ENCODE results near the gene TRABD.
"Not testable (repeated sequence)": the region's sequence is repeated elsewhere in the genome, so short reads cannot be mapped to it uniquely, and the experiment has no call there.

Gene TRABD

DNA sequence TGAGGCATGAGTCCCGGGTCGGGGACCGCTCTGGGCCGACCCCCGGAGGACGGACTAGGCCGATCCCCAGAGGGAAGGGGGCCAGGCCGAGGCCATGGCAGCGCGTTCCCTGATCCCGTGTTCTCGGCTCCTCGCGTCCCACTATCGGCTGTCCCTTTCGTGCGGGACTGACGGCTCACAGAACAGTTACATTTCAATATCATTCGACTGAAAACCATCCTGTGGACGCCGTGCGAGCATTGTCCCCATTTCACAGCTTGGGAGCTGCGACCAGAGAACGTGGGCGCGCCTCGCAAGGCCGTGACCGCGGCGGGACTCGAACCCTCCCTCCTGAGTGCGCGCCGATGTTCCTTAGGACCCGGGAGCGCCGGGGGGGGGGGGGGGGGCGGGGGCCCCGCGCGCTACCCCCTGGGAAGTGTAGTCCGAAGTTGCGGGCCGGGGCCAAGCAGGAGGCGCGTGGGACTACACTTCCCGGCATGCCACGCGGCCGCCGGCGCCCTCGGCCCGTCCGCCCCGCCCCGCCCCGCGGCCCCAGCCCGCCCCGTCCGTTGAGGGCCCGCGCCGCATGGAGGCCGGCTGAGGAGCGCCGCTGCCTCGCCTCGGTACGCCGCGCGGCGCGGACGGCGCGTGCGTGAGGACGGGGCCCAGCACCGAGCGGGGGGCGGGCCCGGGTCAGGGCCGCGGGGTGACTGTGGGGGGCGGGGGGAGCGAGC, at the start of gene TRABD:
TSS of gene TRABD (plus strand) at position 539 of the 713 bp plus-strand sequence. CDS start 7,148 bp downstream, outside the sequence.
- DNase-seq (ENCODE audit: extremely low spot score), result peak; percentile 98
- ChIA-PET POLR2A (no interaction called here), CTCF (no interaction called here)
- TF ChIP-seq HDGF (IDR thresholded peaks at IDR 0.05; ENCODE audit: borderline replicate concordance), result no peak
- TF ChIP-seq SP1 (IDR thresholded peaks at IDR 0.05), result no peak
- no peak for TF ChIP-seq NFRKB (IDR thresholded peaks at IDR 0.05)
- no peak for TF ChIP-seq TARDBP (IDR thresholded peaks at IDR 0.05)
- TF ChIP-seq PKNOX1 (IDR thresholded peaks at IDR 0.05), result no peak
- peak; percentile 54; the same call in 1 of the 2 replicates for TF ChIP-seq FOXM1 (IDR thresholded peaks at IDR 0.05; ENCODE audit: borderline replicate concordance)

GRCh38 chr22:50136581-50137015, 49.1 kb upstream of the TRABD start:
- ChIA-PET POLR2A (no interaction called here), CTCF (no interaction called here)
- TF ChIP-seq ARNT (IDR thresholded peaks at IDR 0.05) (no peak), FOXM1 (IDR thresholded peaks at IDR 0.05; ENCODE audit: borderline replicate concordance) (no peak), SUZ12 (IDR thresholded peaks at IDR 0.05) (no peak), NFRKB (IDR thresholded peaks at IDR 0.05) (no peak), BHLHE40 (IDR thresholded peaks at IDR 0.05; ENCODE audit: borderline replicate concordance) (no peak), SP1 (IDR thresholded peaks at IDR 0.05) (no peak), CTBP1 (IDR thresholded peaks at IDR 0.05; ENCODE audit: borderline replicate concordance) (no peak), ELF4 (IDR thresholded peaks at IDR 0.05) (no peak), TARDBP (IDR thresholded peaks at IDR 0.05) (no peak), LEF1 (IDR thresholded peaks at IDR 0.05; ENCODE audit: borderline replicate concordance) (no peak), ZNF384 (IDR thresholded peaks at IDR 0.05) (no peak), L3MBTL2 (conservative IDR thresholded peaks at IDR 0.05) (no peak), FOXK2 (IDR thresholded peaks at IDR 0.05) (no peak), PKNOX1 (IDR thresholded peaks at IDR 0.05) (no peak), FOXA1 (IDR thresholded peaks at IDR 0.05) (no peak), HDGF (IDR thresholded peaks at IDR 0.05; ENCODE audit: borderline replicate concordance) (no peak)
- no peak for DNase-seq (ENCODE audit: extremely low spot score)

DNA sequence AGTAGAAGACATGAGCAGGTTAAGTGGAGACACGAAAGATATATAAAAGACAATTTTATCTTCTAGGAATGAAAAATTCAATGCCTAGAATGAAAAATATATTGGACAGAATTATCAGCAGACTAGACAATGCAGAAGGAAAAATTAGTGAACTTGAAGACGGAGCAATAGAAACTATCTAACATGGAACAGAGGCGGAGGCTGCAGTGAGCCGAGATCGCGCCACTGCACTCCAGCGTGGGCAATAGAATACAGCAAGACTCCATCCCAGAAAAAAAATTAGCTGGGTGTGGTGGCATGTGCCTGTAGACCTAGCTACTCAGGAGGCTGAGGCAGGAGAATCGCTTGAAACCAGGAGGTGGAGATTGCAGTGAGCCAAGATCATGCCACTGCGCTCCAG, 48.4 kb upstream of the TRABD start:
- DNase-seq (ENCODE audit: extremely low spot score); CTCF ChIA-PET; POLR2A ChIA-PET: not testable (repeated sequence)

- TF ChIP-seq LEF1 (IDR thresholded peaks at IDR 0.05; ENCODE audit: borderline replicate concordance), result no peak
- no peak for TF ChIP-seq ZNF384 (IDR thresholded peaks at IDR 0.05)
- no peak for TF ChIP-seq HDGF (IDR thresholded peaks at IDR 0.05; ENCODE audit: borderline replicate concordance)
- ChIA-PET POLR2A (no interaction called here), CTCF (interaction anchor here (0.7 kb wide), 2 partner anchors 108 to 125 kb away, joined by 3 to 4 read pairs; no protein-coding TSS in a partner anchor)
- no peak for DNase-seq (ENCODE audit: extremely low spot score)
Measured at GRCh38 chr22:50138041-50138440, 47.7 kb upstream of the TRABD start.

- CTCF ChIA-PET, result interaction anchor here (0.6 to 0.7 kb wide), 2 partner anchors 108 to 121 kb away, joined by 4 read pairs; no protein-coding TSS in a partner anchor
Measured at GRCh38 chr22:50138988-50139387, 46.7 kb upstream of the TRABD start.

DNA sequence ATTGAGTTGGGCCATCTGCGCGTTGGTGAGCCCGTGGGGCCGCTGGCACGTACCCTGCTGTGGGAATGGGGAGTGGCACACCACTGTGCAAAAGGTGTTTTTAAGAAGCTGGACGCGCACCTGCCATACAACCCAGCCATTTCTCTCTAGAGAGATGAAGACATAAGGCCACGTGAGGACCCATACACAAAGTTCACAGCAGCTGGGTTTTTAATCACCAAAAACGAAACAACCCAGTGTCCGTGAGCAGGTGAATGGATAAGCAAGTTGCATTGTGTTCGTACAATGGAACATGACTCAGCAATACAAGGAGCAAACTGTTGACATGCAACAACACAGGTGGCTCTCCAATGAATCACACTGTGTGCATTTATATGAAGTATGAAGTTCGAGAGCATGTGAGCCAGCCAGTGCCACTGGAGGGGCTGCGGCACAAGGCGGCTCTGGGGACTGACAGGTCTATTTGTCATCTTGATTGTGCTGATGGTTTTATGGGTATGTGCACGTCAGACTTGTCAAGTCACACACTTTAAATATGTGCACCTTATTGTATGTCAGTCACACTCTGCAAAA, 45.8 kb upstream of the TRABD start:
- ChIA-PET CTCF (no interaction called here), POLR2A (no interaction called here)
- DNase-seq (ENCODE audit: extremely low spot score), result no peak
- TF ChIP-seq FOXK2 (IDR thresholded peaks at IDR 0.05), result no peak
- no peak for TF ChIP-seq ARNT (IDR thresholded peaks at IDR 0.05)
- no peak for TF ChIP-seq SP1 (IDR thresholded peaks at IDR 0.05)
- peak; percentile 78 for TF ChIP-seq PKNOX1 (IDR thresholded peaks at IDR 0.05)

More at GRCh38 chr22:50138988-50139387, 46.7 kb upstream of the TRABD start:
- no peak for DNase-seq (ENCODE audit: extremely low spot score)
- POLR2A ChIA-PET, result no interaction called here
- TF ChIP-seq SP1 (IDR thresholded peaks at IDR 0.05) (no peak), TARDBP (IDR thresholded peaks at IDR 0.05) (no peak), CTBP1 (IDR thresholded peaks at IDR 0.05; ENCODE audit: borderline replicate concordance) (no peak), NFRKB (IDR thresholded peaks at IDR 0.05) (no peak)

- TF ChIP-seq CTBP1 (IDR thresholded peaks at IDR 0.05; ENCODE audit: borderline replicate concordance), result no peak
- no peak for TF ChIP-seq ARNT (IDR thresholded peaks at IDR 0.05)
- no peak for TF ChIP-seq L3MBTL2 (conservative IDR thresholded peaks at IDR 0.05)
- TF ChIP-seq FOXM1 (IDR thresholded peaks at IDR 0.05; ENCODE audit: borderline replicate concordance), result no peak
- no peak for TF ChIP-seq NFRKB (IDR thresholded peaks at IDR 0.05)
- TF ChIP-seq SP1 (IDR thresholded peaks at IDR 0.05), result no peak
- no peak for TF ChIP-seq FOXA1 (IDR thresholded peaks at IDR 0.05)
- TF ChIP-seq ELF4 (IDR thresholded peaks at IDR 0.05), result no peak
- TF ChIP-seq BHLHE40 (IDR thresholded peaks at IDR 0.05; ENCODE audit: borderline replicate concordance), result no peak
- TF ChIP-seq LEF1 (IDR thresholded peaks at IDR 0.05; ENCODE audit: borderline replicate concordance), result no peak
- TF ChIP-seq SUZ12 (IDR thresholded peaks at IDR 0.05), result no peak
- no peak for TF ChIP-seq HDGF (IDR thresholded peaks at IDR 0.05; ENCODE audit: borderline replicate concordance)
- TF ChIP-seq ZNF384 (IDR thresholded peaks at IDR 0.05), result no peak
- no peak for TF ChIP-seq TARDBP (IDR thresholded peaks at IDR 0.05)
- CTCF ChIA-PET, result no interaction called here
- no peak for DNase-seq (ENCODE audit: extremely low spot score)
- POLR2A ChIA-PET, result no interaction called here
Measured at GRCh38 chr22:50140615-50141014, 45.1 kb upstream of the TRABD start.
